ENCODE data around the gene SRRM4.

Gene SRRM4

GRCh38 chr12:119136811-119137410, 155.6 kb downstream of the SRRM4 start:
- Histone ChIP-seq H3K36me3 (ENCODE audit: control insufficient read depth in 2 of 2, insufficient read depth in 2 of 2, low read length in 2 of 2) (no peaks in the 10 kb centered on the region), H3K4me1 (ENCODE audit: control insufficient read depth in 2 of 2, insufficient read depth in 2 of 2, low read length in 2 of 2) (no peaks in the 10 kb centered on the region)

GRCh38 chr12:119139448-119139847, 158.1 kb downstream of the SRRM4 start:
- H3K9me3 ChIP-seq (ENCODE audit: control insufficient read depth in 2 of 2, low read length in 2 of 2): no peaks in the 10 kb centered on the region
- no peaks in the 10 kb centered on the region for H3K4me1 ChIP-seq (ENCODE audit: control insufficient read depth in 2 of 2, insufficient read depth in 2 of 2, low read length in 2 of 2)
- H3K4me3 ChIP-seq (ENCODE audit: low read length in 2 of 2): no peak overlapping the region
- H3K27ac ChIP-seq (ENCODE audit: low read depth in 2 of 2, low read length in 2 of 2): no peak overlapping the region
- H3K36me3 ChIP-seq (ENCODE audit: control insufficient read depth in 2 of 2, insufficient read depth in 2 of 2, low read length in 2 of 2): no peaks in the 10 kb centered on the region
- H3K9ac ChIP-seq (ENCODE audit: low read depth in 1 of 2, low read length in 2 of 2): no peak overlapping the region
- H3K27me3 ChIP-seq (ENCODE audit: control insufficient read depth in 2 of 2, insufficient read depth in 2 of 2, low read length in 2 of 2): no peaks in the 10 kb centered on the region

More at GRCh38 chr12:119136811-119137410, 155.6 kb downstream of the SRRM4 start:
- Histone ChIP-seq H3K27me3 (ENCODE audit: control insufficient read depth in 2 of 2, insufficient read depth in 2 of 2, low read length in 2 of 2) (no peaks in the 10 kb centered on the region), H3K4me3 (ENCODE audit: low read length in 2 of 2) (no peak overlapping the region), H3K9ac (ENCODE audit: low read depth in 1 of 2, low read length in 2 of 2) (no peak overlapping the region), H3K9me3 (ENCODE audit: control insufficient read depth in 2 of 2, low read length in 2 of 2) (no peaks in the 10 kb centered on the region), H3K27ac (ENCODE audit: low read depth in 2 of 2, low read length in 2 of 2) (no peak overlapping the region)

GRCh38 chr12:119145367-119145766, 164.0 kb downstream of the SRRM4 start:
- Histone ChIP-seq H3K27ac (ENCODE audit: low read depth in 2 of 2, low read length in 2 of 2) (no peak overlapping the region), H3K27me3 (ENCODE audit: control insufficient read depth in 2 of 2, insufficient read depth in 2 of 2, low read length in 2 of 2) (peaks cover 2 to 3% of the 10 kb centered on the region in 2 donors), H3K4me1 (ENCODE audit: control insufficient read depth in 2 of 2, insufficient read depth in 2 of 2, low read length in 2 of 2) (no peaks in the 10 kb centered on the region), H3K9ac (ENCODE audit: low read depth in 1 of 2, low read length in 2 of 2) (no peak overlapping the region), H3K36me3 (ENCODE audit: control insufficient read depth in 2 of 2, insufficient read depth in 2 of 2, low read length in 2 of 2) (no peaks in the 10 kb centered on the region), H3K4me3 (ENCODE audit: low read length in 2 of 2) (no peak overlapping the region), H3K9me3 (ENCODE audit: control insufficient read depth in 2 of 2, low read length in 2 of 2) (no peaks in the 10 kb centered on the region)

GRCh38 chr12:119147847-119148448, 166.6 kb downstream of the SRRM4 start:
- Histone ChIP-seq H3K4me1 (ENCODE audit: control insufficient read depth in 2 of 2, insufficient read depth in 2 of 2, low read length in 2 of 2) (no peaks in the 10 kb centered on the region), H3K9me3 (ENCODE audit: control insufficient read depth in 2 of 2, low read length in 2 of 2) (peaks cover 0 to 4% of the 10 kb centered on the region in 2 donors), H3K27me3 (ENCODE audit: control insufficient read depth in 2 of 2, insufficient read depth in 2 of 2, low read length in 2 of 2) (peaks cover 2 to 3% of the 10 kb centered on the region in 2 donors), H3K27ac (ENCODE audit: low read depth in 2 of 2, low read length in 2 of 2) (no peak overlapping the region), H3K9ac (ENCODE audit: low read depth in 1 of 2, low read length in 2 of 2) (no peak overlapping the region), H3K36me3 (ENCODE audit: control insufficient read depth in 2 of 2, insufficient read depth in 2 of 2, low read length in 2 of 2) (no peaks in the 10 kb centered on the region), H3K4me3 (ENCODE audit: low read length in 2 of 2) (no peak overlapping the region)

GRCh38 chr12:119149270-119149669, 167.9 kb downstream of the SRRM4 start:
- no peak overlapping the region for H3K27ac ChIP-seq (ENCODE audit: low read depth in 2 of 2, low read length in 2 of 2)
- H3K9ac ChIP-seq (ENCODE audit: low read depth in 1 of 2, low read length in 2 of 2): no peak overlapping the region
- no peak overlapping the region for H3K4me3 ChIP-seq (ENCODE audit: low read length in 2 of 2)
- H3K36me3 ChIP-seq (ENCODE audit: control insufficient read depth in 2 of 2, insufficient read depth in 2 of 2, low read length in 2 of 2): no peaks in the 10 kb centered on the region
- H3K27me3 ChIP-seq (ENCODE audit: control insufficient read depth in 2 of 2, insufficient read depth in 2 of 2, low read length in 2 of 2): peaks cover 2 to 3% of the 10 kb centered on the region in 2 donors
- H3K4me1 ChIP-seq (ENCODE audit: control insufficient read depth in 2 of 2, insufficient read depth in 2 of 2, low read length in 2 of 2): no peaks in the 10 kb centered on the region
- peaks cover 0 to 4% of the 10 kb centered on the region in 2 donors for H3K9me3 ChIP-seq (ENCODE audit: control insufficient read depth in 2 of 2, low read length in 2 of 2)

GRCh38 chr12:119151445-119152026, 170.2 kb downstream of the SRRM4 start:
- Histone ChIP-seq H3K9me3 (ENCODE audit: control insufficient read depth in 2 of 2, low read length in 2 of 2) (peaks cover 0 to 4% of the 10 kb centered on the region in 2 donors), H3K4me1 (ENCODE audit: control insufficient read depth in 2 of 2, insufficient read depth in 2 of 2, low read length in 2 of 2) (no peaks in the 10 kb centered on the region)

GRCh38 chr12:119153477-119154434, 172.4 kb downstream of the SRRM4 start:
- H3K27ac ChIP-seq (ENCODE audit: low read depth in 2 of 2, low read length in 2 of 2): no peak overlapping the region
- H3K27me3 ChIP-seq (ENCODE audit: control insufficient read depth in 2 of 2, insufficient read depth in 2 of 2, low read length in 2 of 2): no peaks in the 10 kb centered on the region
- H3K4me1 ChIP-seq (ENCODE audit: control insufficient read depth in 2 of 2, insufficient read depth in 2 of 2, low read length in 2 of 2): no peaks in the 10 kb centered on the region
- no peak overlapping the region for H3K4me3 ChIP-seq (ENCODE audit: low read length in 2 of 2)
- H3K36me3 ChIP-seq (ENCODE audit: control insufficient read depth in 2 of 2, insufficient read depth in 2 of 2, low read length in 2 of 2): no peaks in the 10 kb centered on the region
- peaks cover 0 to 4% of the 10 kb centered on the region in 2 donors for H3K9me3 ChIP-seq (ENCODE audit: control insufficient read depth in 2 of 2, low read length in 2 of 2)
- H3K9ac ChIP-seq (ENCODE audit: low read depth in 1 of 2, low read length in 2 of 2): no peak overlapping the region

More at GRCh38 chr12:119151445-119152026, 170.2 kb downstream of the SRRM4 start:
- no peak overlapping the region for H3K9ac ChIP-seq (ENCODE audit: low read depth in 1 of 2, low read length in 2 of 2)
- no peak overlapping the region for H3K4me3 ChIP-seq (ENCODE audit: low read length in 2 of 2)
- H3K27me3 ChIP-seq (ENCODE audit: control insufficient read depth in 2 of 2, insufficient read depth in 2 of 2, low read length in 2 of 2): no peaks in the 10 kb centered on the region
- H3K36me3 ChIP-seq (ENCODE audit: control insufficient read depth in 2 of 2, insufficient read depth in 2 of 2, low read length in 2 of 2): no peaks in the 10 kb centered on the region
- no peak overlapping the region for H3K27ac ChIP-seq (ENCODE audit: low read depth in 2 of 2, low read length in 2 of 2)

- H3K4me3 ChIP-seq (ENCODE audit: low read length in 2 of 2): no peak overlapping the region
- no peak overlapping the region for H3K27ac ChIP-seq (ENCODE audit: low read depth in 2 of 2, low read length in 2 of 2)
- peaks cover 0 to 4% of the 10 kb centered on the region in 2 donors for H3K9me3 ChIP-seq (ENCODE audit: control insufficient read depth in 2 of 2, low read length in 2 of 2)
- H3K9ac ChIP-seq (ENCODE audit: low read depth in 1 of 2, low read length in 2 of 2): no peak overlapping the region
- H3K27me3 ChIP-seq (ENCODE audit: control insufficient read depth in 2 of 2, insufficient read depth in 2 of 2, low read length in 2 of 2): no peaks in the 10 kb centered on the region
- H3K4me1 ChIP-seq (ENCODE audit: control insufficient read depth in 2 of 2, insufficient read depth in 2 of 2, low read length in 2 of 2): no peaks in the 10 kb centered on the region
- H3K36me3 ChIP-seq (ENCODE audit: control insufficient read depth in 2 of 2, insufficient read depth in 2 of 2, low read length in 2 of 2): no peaks in the 10 kb centered on the region
These were observed 173.1 kb downstream of the SRRM4 start for GRCh38 chr12:119154435-119154818.

GRCh38 chr12:119156401-119157044, 175.2 kb downstream of the SRRM4 start:
- H3K27me3 ChIP-seq (ENCODE audit: control insufficient read depth in 2 of 2, insufficient read depth in 2 of 2, low read length in 2 of 2): no peaks in the 10 kb centered on the region
- H3K9ac ChIP-seq (ENCODE audit: low read depth in 1 of 2, low read length in 2 of 2): no peak overlapping the region
- no peaks in the 10 kb centered on the region for H3K4me1 ChIP-seq (ENCODE audit: control insufficient read depth in 2 of 2, insufficient read depth in 2 of 2, low read length in 2 of 2)
- no peak overlapping the region for H3K27ac ChIP-seq (ENCODE audit: low read depth in 2 of 2, low read length in 2 of 2)
- no peak overlapping the region for H3K4me3 ChIP-seq (ENCODE audit: low read length in 2 of 2)
- no peaks in the 10 kb centered on the region for H3K36me3 ChIP-seq (ENCODE audit: control insufficient read depth in 2 of 2, insufficient read depth in 2 of 2, low read length in 2 of 2)
- H3K9me3 ChIP-seq (ENCODE audit: control insufficient read depth in 2 of 2, low read length in 2 of 2): peaks cover 0 to 1% of the 10 kb centered on the region in 2 donors
